ENCODE results near the gene MAJIN.
"Not testable (repeated sequence)": the region's sequence is repeated elsewhere in the genome, so short reads cannot be mapped to it uniquely, and the experiment has no call there.

The MAJIN gene

GRCh38 chr11:64990222-64990923, 18.5 kb upstream of the MAJIN start:
- DNase-seq (ENCODE audit: low spot score) = peak; percentile 44

GRCh38 chr11:64989416-64989815, 17.5 kb upstream of the MAJIN start:
- no peak for DNase-seq (ENCODE audit: low spot score)

GRCh38 chr11:64987998-64988854, 16.3 kb upstream of the MAJIN start:
- DNase-seq (ENCODE audit: low spot score) = no peak

GRCh38 chr11:64983339-64983738, 11.4 kb upstream of the MAJIN start:
- not testable (repeated sequence) for DNase-seq (ENCODE audit: low spot score)

- no peak for DNase-seq (ENCODE audit: low spot score)
Measured at GRCh38 chr11:64976651-64977050, 4.7 kb upstream of the MAJIN start.

GRCh38 chr11:64974124-64974523, 2.2 kb upstream of the MAJIN start:
- no peak for DNase-seq (ENCODE audit: low spot score)

GRCh38 chr11:64970731-64971151, 1.2 kb downstream of the MAJIN start:
- no peak for DNase-seq (ENCODE audit: low spot score)

- DNase-seq (ENCODE audit: low spot score) = no peak
Measured at GRCh38 chr11:64969209-64969608, 2.7 kb downstream of the MAJIN start.

GRCh38 chr11:64967375-64967774, 4.5 kb downstream of the MAJIN start:
- DNase-seq (ENCODE audit: low spot score) = no peak

GRCh38 chr11:64963072-64963631, 8.8 kb downstream of the MAJIN start:
- no peak for DNase-seq (ENCODE audit: low spot score)

GRCh38 chr11:64960719-64961118, 11.2 kb downstream of the MAJIN start:
- no peak for DNase-seq (ENCODE audit: low spot score)

- DNase-seq (ENCODE audit: low spot score) = no peak
Measured at GRCh38 chr11:64959498-64959897, 12.4 kb downstream of the MAJIN start.

- DNase-seq (ENCODE audit: low spot score) = no peak
Measured at GRCh38 chr11:64954201-64954600, 17.7 kb downstream of the MAJIN start.

- DNase-seq (ENCODE audit: low spot score) = no peak
Measured at GRCh38 chr11:64951529-64951928, 20.4 kb downstream of the MAJIN start.

- no peak for DNase-seq (ENCODE audit: low spot score)
Measured at GRCh38 chr11:64947208-64947814, 24.6 kb downstream of the MAJIN start.

GRCh38 chr11:64936539-64936938, 35.4 kb downstream of the MAJIN start:
- DNase-seq (ENCODE audit: low spot score) = no peak

GRCh38 chr11:64935359-64936081, 36.4 kb downstream of the MAJIN start, which contains the start of gene GPHA2:
Gene GPHA2, minus strand, starts transcription at chr11:64935893. Its CDS starts 433 bp downstream, at chr11:64935460.
- DNase-seq (ENCODE audit: low spot score) = no peak

- no peak for DNase-seq (ENCODE audit: low spot score)
Measured at GRCh38 chr11:64934682-64935358, 37.1 kb downstream of the MAJIN start.

- DNase-seq (ENCODE audit: low spot score) = no peak
Measured at GRCh38 chr11:64933935-64934681, 37.8 kb downstream of the MAJIN start.

GRCh38 chr11:64933213-64933934, 38.5 kb downstream of the MAJIN start:
- no peak for DNase-seq (ENCODE audit: low spot score)

Measured in germinal center (tissue), 1 donor.